ENCODE measurements around the gene MZB1. TPM values are rescaled to one million over a fixed set of nuclear protein-coding genes. Genes with fewer than 3 reads are reported as not detected.
A peak's percentile ranks its signal among the peaks of the same experiment; 100 is the strongest.

The MZB1 gene
- total and polyA plus RNA-seq, 2 of the 13 experiments (the other 11 are each of a cell fraction or from before 2014, with no cell fraction given): 0.31 to 0.40 TPM

- TF ChIP-seq GMEB1 (CRISPR knock-in tag; IDR thresholded peaks at IDR 0.05; ENCODE audit: borderline replicate concordance) (peak; percentile 57; the same call in 1 of the 2 replicates), IKZF5 (CRISPR knock-in tag; IDR thresholded peaks at IDR 0.05) (peak; percentile 41; the same call in 1 of the 2 replicates), ZNF142 (CRISPR knock-in tag; IDR thresholded peaks at IDR 0.05) (no peak), SKI (IDR thresholded peaks at IDR 0.05; ENCODE audit: partially characterized antibody) (peak; percentile 10), REST (IDR thresholded peaks at IDR 0.05; ENCODE audit: borderline replicate concordance in 1 of 2, low read depth in 1 of 2, low read length in 2 of 2) (0 out of 4 replicates have a peak, but pooled peaks of 1 of the 2 experiments have one; percentile 5), SMAD1 (CRISPR knock-in tag; IDR thresholded peaks at IDR 0.05; ENCODE audit: borderline replicate concordance, low read depth) (peak; percentile 52; the same call in 1 of the 2 replicates), RFXANK (CRISPR knock-in tag; IDR thresholded peaks at IDR 0.05) (peak; percentile 46; the same call in 1 of the 2 replicates), ARID5B (CRISPR knock-in tag; IDR thresholded peaks at IDR 0.05) (peak; percentile 40), EP300 (IDR thresholded peaks at IDR 0.05; ENCODE audit: low read depth in 2 of 2, low read length in 2 of 2) (peak in 1 of 2 experiments; percentile 30; a peak in 1 of 4 replicates), EP300 (CRISPR knock-in tag; IDR thresholded peaks at IDR 0.05; ENCODE audit: borderline replicate concordance) (no peak)
Observed at GRCh38 chr5:139403787-139404483, 14.2 kb upstream of the MZB1 start, which contains the start of gene SPATA24 (continued).
